ENCODE measurements around the gene RAB22A. TPM values are rescaled to one million over a fixed set of nuclear protein-coding genes. Genes with fewer than 3 reads are reported as not detected.

The RAB22A gene
- polyA plus RNA-seq, 1 donor (not counting 4 experiments of a cell fraction or from before 2014, with no cell fraction given), result 22.9 TPM

- no peak for TF ChIP-seq EZH2 (IDR thresholded peaks at IDR 0.05; ENCODE audit: low read length)
- TF ChIP-seq, protein P1, sequence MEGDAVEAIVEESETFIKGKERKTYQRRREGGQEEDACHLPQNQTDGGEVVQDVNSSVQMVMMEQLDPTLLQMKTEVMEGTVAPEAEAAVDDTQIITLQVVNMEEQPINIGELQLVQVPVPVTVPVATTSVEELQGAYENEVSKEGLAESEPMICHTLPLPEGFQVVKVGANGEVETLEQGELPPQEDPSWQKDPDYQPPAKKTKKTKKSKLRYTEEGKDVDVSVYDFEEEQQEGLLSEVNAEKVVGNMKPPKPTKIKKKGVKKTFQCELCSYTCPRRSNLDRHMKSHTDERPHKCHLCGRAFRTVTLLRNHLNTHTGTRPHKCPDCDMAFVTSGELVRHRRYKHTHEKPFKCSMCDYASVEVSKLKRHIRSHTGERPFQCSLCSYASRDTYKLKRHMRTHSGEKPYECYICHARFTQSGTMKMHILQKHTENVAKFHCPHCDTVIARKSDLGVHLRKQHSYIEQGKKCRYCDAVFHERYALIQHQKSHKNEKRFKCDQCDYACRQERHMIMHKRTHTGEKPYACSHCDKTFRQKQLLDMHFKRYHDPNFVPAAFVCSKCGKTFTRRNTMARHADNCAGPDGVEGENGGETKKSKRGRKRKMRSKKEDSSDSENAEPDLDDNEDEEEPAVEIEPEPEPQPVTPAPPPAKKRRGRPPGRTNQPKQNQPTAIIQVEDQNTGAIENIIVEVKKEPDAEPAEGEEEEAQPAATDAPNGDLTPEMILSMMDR (optimal IDR thresholded peaks at IDR 0.05 in 1 of 3, IDR thresholded peaks at IDR 0.05 in 1 of 3, conservative IDR thresholded peaks at IDR 0.05 in 1 of 3; ENCODE audit: extremely low read depth in 1 of 3, insufficient read depth in 2 of 3, low read length in 3 of 3), result no peak
- no peak overlapping the region for H3K9ac ChIP-seq (ENCODE audit: control insufficient read depth, extremely low read depth, insufficient read depth, low read length)
- H3K4me1 ChIP-seq (ENCODE audit: control insufficient read depth, extremely low read depth, insufficient read depth, low read length), result no peaks in the 10 kb centered on the region
- no peaks in the 10 kb centered on the region for H3K9me3 ChIP-seq (ENCODE audit: control insufficient read depth, low read depth, low read length)
- dilution Hi-C loops (cut with MboI; ENCODE audit: extremely low pct_ligation_motif_present, low sequenced_read_pairs), result no loop called here
- no peaks in the 10 kb centered on the region for H3K36me3 ChIP-seq (ENCODE audit: control insufficient read depth in 2 of 2, extremely low read depth in 1 of 2, insufficient read depth in 2 of 2, low read length in 2 of 2)
- H3K4me3 ChIP-seq (ENCODE audit: control insufficient read depth in 2 of 3, extremely low read depth in 1 of 3, insufficient read depth in 2 of 3, low read depth in 1 of 3, low read length in 3 of 3), result no peak overlapping the region
- H3K27me3 ChIP-seq (ENCODE audit: control insufficient read depth, extremely low read depth, insufficient read depth, low read length), result peaks cover 5% of the 10 kb centered on the region
- FAIRE-seq (no peak), DNase-seq (ENCODE audit: low read depth, low spot score) (no peak)
- H3K9me1 ChIP-seq (ENCODE audit: control insufficient read depth, extremely low read depth, insufficient read depth, low read length), result no peaks in the 10 kb centered on the region
- no peak overlapping the region for H2AFZ ChIP-seq (ENCODE audit: control insufficient read depth, low read length)
- H3K79me2 ChIP-seq (ENCODE audit: control insufficient read depth, insufficient read depth, low read length), result no peaks in the 10 kb centered on the region
- no peak overlapping the region for H3K27ac ChIP-seq (ENCODE audit: control insufficient read depth, insufficient read depth, low read length)
- no peaks in the 10 kb centered on the region for H4K20me1 ChIP-seq (ENCODE audit: control insufficient read depth, extremely low read depth, insufficient read depth, low read length)
- H3K4me2 ChIP-seq (ENCODE audit: control insufficient read depth, extremely low read depth, insufficient read depth, low read depth, low read length), result no peak overlapping the region
These were observed 68.4 kb downstream of the RAB22A start for GRCh38 chr20:58377766-58378401.

GRCh38 chr20:58378704-58379103 is 69.2 kb downstream of the RAB22A start:
- no peaks in the 10 kb centered on the region for H3K79me2 ChIP-seq (ENCODE audit: control insufficient read depth, insufficient read depth, low read length)
- no peaks in the 10 kb centered on the region for H4K20me1 ChIP-seq (ENCODE audit: control insufficient read depth, extremely low read depth, insufficient read depth, low read length)
- TF ChIP-seq, protein P1 (optimal IDR thresholded peaks at IDR 0.05 in 1 of 3, IDR thresholded peaks at IDR 0.05 in 1 of 3, conservative IDR thresholded peaks at IDR 0.05 in 1 of 3; ENCODE audit: extremely low read depth in 1 of 3, insufficient read depth in 2 of 3, low read length in 3 of 3), result no peak
- TF ChIP-seq EZH2 (IDR thresholded peaks at IDR 0.05; ENCODE audit: low read length), result no peak
- dilution Hi-C loops (cut with MboI; ENCODE audit: extremely low pct_ligation_motif_present, low sequenced_read_pairs), result no loop called here
- no peak overlapping the region for H3K9ac ChIP-seq (ENCODE audit: control insufficient read depth, extremely low read depth, insufficient read depth, low read length)
- H3K4me2 ChIP-seq (ENCODE audit: control insufficient read depth, extremely low read depth, insufficient read depth, low read depth, low read length), result no peak overlapping the region
- FAIRE-seq, result no peak
- H3K36me3 ChIP-seq (ENCODE audit: control insufficient read depth in 2 of 2, extremely low read depth in 1 of 2, insufficient read depth in 2 of 2, low read length in 2 of 2), result no peaks in the 10 kb centered on the region
- no peak overlapping the region for H3K27ac ChIP-seq (ENCODE audit: control insufficient read depth, insufficient read depth, low read length)
- H3K27me3 ChIP-seq (ENCODE audit: control insufficient read depth, extremely low read depth, insufficient read depth, low read length), result peaks cover 5% of the 10 kb centered on the region
- no peak overlapping the region for H3K4me3 ChIP-seq (ENCODE audit: control insufficient read depth in 2 of 3, extremely low read depth in 1 of 3, insufficient read depth in 2 of 3, low read depth in 1 of 3, low read length in 3 of 3)
- no peak for DNase-seq (ENCODE audit: low read depth, low spot score)
- no peaks in the 10 kb centered on the region for H3K4me1 ChIP-seq (ENCODE audit: control insufficient read depth, extremely low read depth, insufficient read depth, low read length)
- no peak overlapping the region for H2AFZ ChIP-seq (ENCODE audit: control insufficient read depth, low read length)
- H3K9me3 ChIP-seq (ENCODE audit: control insufficient read depth, low read depth, low read length), result no peaks in the 10 kb centered on the region
- H3K9me1 ChIP-seq (ENCODE audit: control insufficient read depth, extremely low read depth, insufficient read depth, low read length), result no peaks in the 10 kb centered on the region

All from keratinocyte (primary cell).